GM12875 (cell line): Measurements from ENCODE around the gene NEFH.

ENCODE experiments used
- H3K4me3 ChIP-seq: one replicate; pipeline ENCODE4 v1.5.1; 2011; ENCODE audit warnings: low read depth, low read length, control low read depth
- CTCF ChIP-seq: IDR thresholded peaks from 2 replicates; pipeline ENCODE4 v1.5.1; 2011; ENCODE audit warnings: low read depth, mild to moderate bottlenecking, control low read depth, inconsistent platforms, low read length, moderate library complexity, borderline replicate concordance; ENCODE audit not compliant: insufficient read depth

The NEFH gene

GRCh38 chr22:29493636-29494035 lies 13.6 kb downstream of the NEFH start:
- TF ChIP-seq CTCF, result no peak
- no peak overlapping the region for H3K4me3 ChIP-seq

- no peak overlapping the region for H3K4me3 ChIP-seq
- TF ChIP-seq CTCF, result no peak
Measured at GRCh38 chr22:29499852-29500251, 19.8 kb downstream of the NEFH start.

GRCh38 chr22:29503811-29504372 lies 23.9 kb downstream of the NEFH start:
- no peak overlapping the region for H3K4me3 ChIP-seq
- TF ChIP-seq CTCF, result no peak

GRCh38 chr22:29509298-29509697 lies 29.3 kb downstream of the NEFH start:
- TF ChIP-seq CTCF, result no peak
- no peak overlapping the region for H3K4me3 ChIP-seq

- TF ChIP-seq CTCF, result no peak
- H3K4me3 ChIP-seq, result no peak overlapping the region
Measured at GRCh38 chr22:29509815-29510214, 29.8 kb downstream of the NEFH start.

GRCh38 chr22:29510542-29510941 lies 30.5 kb downstream of the NEFH start:
- no peak for TF ChIP-seq CTCF

GRCh38 chr22:29511126-29511862 lies 31.3 kb downstream of the NEFH start:
- TF ChIP-seq CTCF, result no peak
- H3K4me3 ChIP-seq, result no peak overlapping the region

More at GRCh38 chr22:29510542-29510941, 30.5 kb downstream of the NEFH start:
- H3K4me3 ChIP-seq, result no peak overlapping the region
